GM12892 (cell line): Measurements from ENCODE around the gene FBXL17.

Experiments used
- POLR2A ChIP-seq: IDR thresholded peaks from 2 replicates; pipeline ENCODE4 v1.6.1; 2011; ENCODE audit warnings: low read depth, low read length, control low read depth
- POLR2AphosphoS5 ChIP-seq: IDR thresholded peaks from 2 replicates; pipeline ENCODE4 v1.6.1; 2011; ENCODE audit warnings: low read depth, low read length, control low read depth
- TAF1 ChIP-seq: IDR thresholded peaks from 2 replicates; pipeline ENCODE4 v1.6.1; 2011; ENCODE audit warnings: low read depth, mild to moderate bottlenecking, control low read depth, low read length, borderline replicate concordance

- TF ChIP-seq POLR2A (no peak), POLR2AphosphoS5 (no peak), TAF1 (no peak)
Measured at GRCh38 chr5:108280248-108280647, 101.7 kb downstream of the FBXL17 start.
